ENCODE results near the gene GPATCH1. TPM values are rescaled to one million over a fixed set of nuclear protein-coding genes. Genes with fewer than 3 reads are reported as not detected.

Gene GPATCH1
- total RNA-seq, 1 donor from 2014 or later, result 8.2 TPM

- TF ChIP-seq CTCF (IDR thresholded peaks at IDR 0.05), result no peak
- Mint-ChIP-seq H3K4me1 (ENCODE audit: unreplicated experiment) (no peaks in the 10 kb centered on the region), H3K27me3 (ENCODE audit: unreplicated experiment) (no peaks in the 10 kb centered on the region), H3K4me3 (ENCODE audit: unreplicated experiment) (no peak overlapping the region), H3K9me3 (ENCODE audit: unreplicated experiment) (no peaks in the 10 kb centered on the region), H3K27ac (ENCODE audit: unreplicated experiment) (no peak overlapping the region), H3K36me3 (ENCODE audit: unreplicated experiment) (peaks cover 21% of the 10 kb centered on the region)
- no peak for DNase-seq (ENCODE audit: extremely low spot score, unreplicated experiment)
These were observed 49.5 kb downstream of the GPATCH1 start for GRCh38 chr19:33130433-33130832.

- no peak within 1 kb of the TSS for H3K27ac Mint-ChIP-seq (ENCODE audit: unreplicated experiment)
- peaks cover 17% of the 10 kb centered on the region for H3K36me3 Mint-ChIP-seq (ENCODE audit: unreplicated experiment)
- H3K4me3 Mint-ChIP-seq (ENCODE audit: unreplicated experiment), result no peak within 1 kb of the TSS
- no peak for TF ChIP-seq CTCF (IDR thresholded peaks at IDR 0.05)
- no peaks in the 10 kb centered on the region for H3K4me1 Mint-ChIP-seq (ENCODE audit: unreplicated experiment)
- H3K9me3 Mint-ChIP-seq (ENCODE audit: unreplicated experiment), result no peaks in the 10 kb centered on the region
- DNase-seq (ENCODE audit: extremely low spot score, unreplicated experiment), result no peak
- no peaks in the 10 kb centered on the region for H3K27me3 Mint-ChIP-seq (ENCODE audit: unreplicated experiment)
These were observed 51.0 kb downstream of the GPATCH1 start, which contains the start of gene WDR88 for GRCh38 chr19:33132021-33132420. WDR88 (plus strand) TSS chr19:33132114; CDS start chr19:33132170, 56 bp downstream.

GRCh38 chr19:33132425-33132824 is 51.4 kb downstream of the GPATCH1 start:
- no peaks in the 10 kb centered on the region for H3K27me3 Mint-ChIP-seq (ENCODE audit: unreplicated experiment)
- TF ChIP-seq CTCF (IDR thresholded peaks at IDR 0.05), result peak; percentile 30
- no peaks in the 10 kb centered on the region for H3K4me1 Mint-ChIP-seq (ENCODE audit: unreplicated experiment)
- H3K27ac Mint-ChIP-seq (ENCODE audit: unreplicated experiment), result no peak overlapping the region
- no peaks in the 10 kb centered on the region for H3K9me3 Mint-ChIP-seq (ENCODE audit: unreplicated experiment)
- H3K4me3 Mint-ChIP-seq (ENCODE audit: unreplicated experiment), result no peak overlapping the region
- peaks cover 16% of the 10 kb centered on the region for H3K36me3 Mint-ChIP-seq (ENCODE audit: unreplicated experiment)
- no peak for DNase-seq (ENCODE audit: extremely low spot score, unreplicated experiment)

- no peaks in the 10 kb centered on the region for H3K27me3 Mint-ChIP-seq (ENCODE audit: unreplicated experiment)
- H3K36me3 Mint-ChIP-seq (ENCODE audit: unreplicated experiment), result peaks cover 12% of the 10 kb centered on the region
- DNase-seq (ENCODE audit: extremely low spot score, unreplicated experiment), result no peak
- TF ChIP-seq CTCF (IDR thresholded peaks at IDR 0.05), result no peak
- no peaks in the 10 kb centered on the region for H3K9me3 Mint-ChIP-seq (ENCODE audit: unreplicated experiment)
- H3K4me1 Mint-ChIP-seq (ENCODE audit: unreplicated experiment), result no peaks in the 10 kb centered on the region
- no peak overlapping the region for H3K4me3 Mint-ChIP-seq (ENCODE audit: unreplicated experiment)
- H3K27ac Mint-ChIP-seq (ENCODE audit: unreplicated experiment), result no peak overlapping the region
These were observed 52.6 kb downstream of the GPATCH1 start for GRCh38 chr19:33133438-33134031.

GRCh38 chr19:33134571-33135041 is 53.6 kb downstream of the GPATCH1 start:
- peaks cover 9% of the 10 kb centered on the region for H3K36me3 Mint-ChIP-seq (ENCODE audit: unreplicated experiment)
- no peak for DNase-seq (ENCODE audit: extremely low spot score, unreplicated experiment)
- no peaks in the 10 kb centered on the region for H3K27me3 Mint-ChIP-seq (ENCODE audit: unreplicated experiment)
- H3K4me1 Mint-ChIP-seq (ENCODE audit: unreplicated experiment), result no peaks in the 10 kb centered on the region
- H3K9me3 Mint-ChIP-seq (ENCODE audit: unreplicated experiment), result no peaks in the 10 kb centered on the region
- no peak overlapping the region for H3K27ac Mint-ChIP-seq (ENCODE audit: unreplicated experiment)
- no peak for TF ChIP-seq CTCF (IDR thresholded peaks at IDR 0.05)
- H3K4me3 Mint-ChIP-seq (ENCODE audit: unreplicated experiment), result no peak overlapping the region

Data from osteocyte (in vitro differentiated cells).